Epithelial cell of esophagus (primary cell): ENCODE results near the gene NR3C2.
"Not testable (repeated sequence)": the region's sequence is repeated elsewhere in the genome, so short reads cannot be mapped to it uniquely, and the experiment has no call there.

Experiments used
- DNase-seq: peaks from one replicate; pipeline ENCODE4 v3.0.0; 2010; ENCODE audit warnings: low read depth
- H3K4me3 ChIP-seq: 2 replicates; pipeline ENCODE4 v1.5.1; 2011; ENCODE audit warnings: mild to moderate bottlenecking, low read length, control low read depth
- CTCF ChIP-seq: IDR thresholded peaks from 2 replicates; pipeline ENCODE4 v1.5.1; 2011; ENCODE audit warnings: low read depth, mild to moderate bottlenecking, low read length, control low read depth, inconsistent platforms; ENCODE audit not compliant: insufficient read depth; ENCODE audit errors: missing control alignments

The NR3C2 gene

GRCh38 chr4:148092316-148093014 lies 349.7 kb downstream of the NR3C2 start:
- no peak for TF ChIP-seq CTCF
- no peak overlapping the region for H3K4me3 ChIP-seq
- DNase-seq = no peak

DNA sequence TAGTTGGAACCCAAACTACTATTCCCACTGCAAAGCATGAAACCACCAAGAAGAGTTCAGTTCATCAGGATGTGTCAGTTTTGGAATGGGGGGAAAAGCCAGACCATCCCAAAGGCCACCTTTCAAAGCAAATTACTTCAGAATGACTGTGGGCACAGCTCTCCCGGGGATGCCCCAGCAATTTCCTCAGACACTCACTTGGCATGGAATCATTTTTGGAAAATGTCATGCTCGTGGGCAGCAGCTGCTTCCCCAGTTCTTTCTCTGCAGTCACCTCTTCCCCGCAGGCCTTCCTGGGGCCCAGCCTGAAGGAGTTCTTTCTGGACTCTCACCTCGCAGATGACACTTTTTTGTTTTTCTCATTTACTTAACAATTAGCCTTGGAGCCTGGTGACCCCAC lies 350.3 kb downstream of the NR3C2 start:
- H3K4me3 ChIP-seq = no peak overlapping the region
- no peak for DNase-seq
- TF ChIP-seq CTCF = no peak

DNA sequence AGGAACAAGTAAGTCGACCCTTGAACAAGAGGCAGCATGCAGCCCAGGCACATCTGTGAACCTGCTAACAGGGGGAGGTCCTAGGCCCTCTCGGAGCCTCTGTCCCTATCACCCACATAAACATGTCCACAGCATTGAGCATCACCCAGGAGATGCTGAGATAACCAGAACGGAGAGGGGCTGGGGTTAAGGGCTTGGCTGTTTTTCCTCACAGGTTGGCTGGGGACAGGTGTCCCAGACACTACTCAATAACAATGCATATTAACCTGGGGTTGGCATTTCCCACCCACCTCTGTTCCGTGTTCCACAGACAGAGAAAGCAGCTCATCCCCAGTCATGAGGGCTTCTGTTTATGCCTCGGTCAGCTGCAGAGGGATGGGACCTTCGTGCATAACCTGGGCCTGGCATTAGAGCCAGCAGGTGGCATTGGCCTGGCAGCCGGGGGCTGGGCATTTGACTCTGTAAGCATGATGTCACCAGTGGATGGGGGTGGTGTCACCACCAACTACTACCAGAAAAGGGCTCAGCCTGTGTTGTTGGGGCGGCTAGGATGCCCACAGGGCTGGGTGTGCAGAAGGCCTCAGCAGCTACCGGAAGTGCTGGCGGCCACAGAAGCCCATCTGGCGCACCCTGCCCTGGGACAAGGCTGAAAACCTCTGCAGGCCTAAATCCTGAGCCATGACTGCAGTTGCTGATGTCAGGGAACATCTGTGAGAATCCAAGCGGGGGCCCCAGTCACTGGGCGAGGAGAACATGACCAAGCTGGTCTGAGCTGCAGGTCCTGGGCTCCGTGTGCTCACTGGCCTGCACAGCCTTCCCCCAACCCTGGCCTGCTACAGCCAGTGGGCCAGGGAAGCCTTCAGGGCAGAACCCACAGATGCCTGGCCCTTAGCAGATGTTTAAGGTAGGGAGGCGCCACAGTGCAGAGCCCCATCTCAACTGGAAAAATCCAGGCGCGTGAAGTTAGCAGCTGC lies 351.4 kb downstream of the NR3C2 start:
- no peak for DNase-seq
- TF ChIP-seq CTCF = no peak
- H3K4me3 ChIP-seq = no peak overlapping the region

- TF ChIP-seq CTCF = no peak
Measured at GRCh38 chr4:148090029-148090428, 352.2 kb downstream of the NR3C2 start.

GRCh38 chr4:148089624-148090023 lies 352.6 kb downstream of the NR3C2 start:
- no peak for DNase-seq
- TF ChIP-seq CTCF = no peak

More at GRCh38 chr4:148090029-148090428, 352.2 kb downstream of the NR3C2 start:
- no peak overlapping the region for H3K4me3 ChIP-seq
- DNase-seq = no peak

GRCh38 chr4:148083073-148083472 lies 359.1 kb downstream of the NR3C2 start:
- DNase-seq, H3K4me3 ChIP-seq: not testable (repeated sequence)

More at GRCh38 chr4:148089624-148090023, 352.6 kb downstream of the NR3C2 start:
- H3K4me3 ChIP-seq = no peak overlapping the region

- no peak for DNase-seq
- no peak overlapping the region for H3K4me3 ChIP-seq
- no peak for TF ChIP-seq CTCF
Measured at GRCh38 chr4:148081745-148082144, 360.5 kb downstream of the NR3C2 start.
